Motor neuron (in vitro differentiated cells): ENCODE measurements around the gene CATSPER3. TPM values are rescaled to one million over a fixed set of nuclear protein-coding genes. Genes with fewer than 3 reads are reported as not detected.
A peak's percentile ranks its signal among the peaks of the same experiment; 100 is the strongest.

Source experiments
- ATAC-seq, 8 experiments: fragments of 200-7000 bp; cut with Tn5 transposase; replicated peaks in 6 of 8; 2 replicates each; pipeline ENCODE4 v1.8.0; 2021; ENCODE audit warnings: mild to moderate bottlenecking in 8 of 8, moderate library complexity in 8 of 8
- H3K27ac ChIP-seq, 2 donors: fragments of 250-450 bp; sonication (Bioruptor Pico); 2 replicates each; pipeline ENCODE4 v1.9.0; 2021; ENCODE audit warnings: antibody characterized with exemption in 2 of 2, mild to moderate bottlenecking in 2 of 2, moderate library complexity in 1 of 2
- H3K4me1 ChIP-seq, 2 donors: fragments of 250-450 bp; sonication (Bioruptor Pico); replicated peaks in 1 of 2; 2 replicates each; pipeline ENCODE4 v1.6.1; 2021; ENCODE audit warnings: antibody characterized with exemption in 2 of 2, mild to moderate bottlenecking in 2 of 2, moderate library complexity in 1 of 2
- H3K4me3 ChIP-seq, 5 donors: fragments of 250-450 bp; sonication (Bioruptor Pico); 2 replicates each; pipeline ENCODE4 v1.9.0; 2021; ENCODE audit warnings: antibody characterized with exemption in 5 of 5, mild to moderate bottlenecking in 5 of 5, moderate library complexity in 4 of 5
- WGBS, 10 experiments: fragments of 450-650 bp; shearing (Covaris generic); methylation state at CpG; one replicate each; pipeline ENCODE4 v1.0.0; 2022; 5-methylcytosine and 5-hydroxymethylcytosine counted together
- in situ Hi-C, 9 experiments: fragments of 400-800 bp; cut with MboI; loops; one replicate each; pipeline ENCODE4 v1.15.0; 2021; ENCODE audit warnings: low sequenced_read_pairs in 9 of 9, low pct_unique_long_range_greater_than_20kb in 2 of 9; ENCODE audit not compliant: unreplicated experiment in 9 of 9
- total RNA-seq, 8 experiments: library from RNA; unstranded; fragments of 300-600 nt; gene quantifications; 2 replicates each; pipeline versions ENCODE4 v1.2.3 to v1.2.4, GENCODE V29; 2022

CATSPER3 gene
- total RNA-seq, 8 experiments from 2014 or later = 0.21 to 0.67 (median 0.32) TPM; not detected in 1

- H3K4me3 ChIP-seq = no peak overlapping the region
- 0 to 80% (median 3%) methylated on average over 1 to 26 of the region's 57 CpGs; no CpG with 5 or more reads in 5 of the 10 experiments for WGBS, 10 experiments
- no peak overlapping the region for H3K27ac ChIP-seq
- ATAC-seq = no peak
- in situ Hi-C loops = loop anchor here in 1 of 9 experiments (25.0 kb wide), 1 partner anchor 306 kb away; no protein-coding TSS in a partner anchor
- H3K4me1 ChIP-seq = peaks cover 4 to 12% of the 10 kb centered on the region in 2 donors
Measured at GRCh38 chr5:135030956-135031812, 63.5 kb downstream of the CATSPER3 start.

- ATAC-seq = no peak
- in situ Hi-C loops = loop anchor here in 1 of 9 experiments (25.0 kb wide), 1 partner anchor 305 kb away; no protein-coding TSS in a partner anchor
- Histone ChIP-seq H3K4me1 (peaks cover 4 to 12% of the 10 kb centered on the region in 2 donors), H3K27ac (no peak overlapping the region), H3K4me3 (no peak overlapping the region)
- 0 to 66% (median 8%) methylated on average over 8 to 15 of the region's 15 CpGs for WGBS, 10 experiments
Measured at GRCh38 chr5:135031813-135032694, 64.3 kb downstream of the CATSPER3 start.

DNA sequence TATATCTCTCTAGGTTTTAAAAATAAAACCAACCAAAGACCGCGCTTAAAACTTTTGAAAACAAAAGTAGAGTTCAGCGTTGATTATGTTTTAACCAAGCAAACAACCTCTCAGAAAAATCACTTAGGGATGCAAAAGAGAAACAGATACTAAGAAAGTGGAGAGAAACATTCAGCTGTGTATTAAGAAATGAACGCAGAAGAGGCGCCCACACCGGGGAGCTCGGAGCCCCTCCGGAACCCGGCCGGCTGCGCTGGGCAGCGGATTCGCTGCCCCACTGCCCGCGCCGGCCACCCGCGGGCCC lies 64.9 kb downstream of the CATSPER3 start:
- in situ Hi-C loops = loop anchor here in 1 of 9 experiments (25.0 kb wide), 1 partner anchor 305 kb away; no protein-coding TSS in a partner anchor
- H3K27ac ChIP-seq = no peak overlapping the region
- H3K4me1 ChIP-seq = peaks cover 4 to 12% of the 10 kb centered on the region in 2 donors
- ATAC-seq = no peak
- H3K4me3 ChIP-seq = peak overlapping the region in 1 of 5 donors; percentile 45
- WGBS, 10 experiments = 0 to 41% (median 6%) methylated on average over 1 to 12 of the region's 18 CpGs

DNA sequence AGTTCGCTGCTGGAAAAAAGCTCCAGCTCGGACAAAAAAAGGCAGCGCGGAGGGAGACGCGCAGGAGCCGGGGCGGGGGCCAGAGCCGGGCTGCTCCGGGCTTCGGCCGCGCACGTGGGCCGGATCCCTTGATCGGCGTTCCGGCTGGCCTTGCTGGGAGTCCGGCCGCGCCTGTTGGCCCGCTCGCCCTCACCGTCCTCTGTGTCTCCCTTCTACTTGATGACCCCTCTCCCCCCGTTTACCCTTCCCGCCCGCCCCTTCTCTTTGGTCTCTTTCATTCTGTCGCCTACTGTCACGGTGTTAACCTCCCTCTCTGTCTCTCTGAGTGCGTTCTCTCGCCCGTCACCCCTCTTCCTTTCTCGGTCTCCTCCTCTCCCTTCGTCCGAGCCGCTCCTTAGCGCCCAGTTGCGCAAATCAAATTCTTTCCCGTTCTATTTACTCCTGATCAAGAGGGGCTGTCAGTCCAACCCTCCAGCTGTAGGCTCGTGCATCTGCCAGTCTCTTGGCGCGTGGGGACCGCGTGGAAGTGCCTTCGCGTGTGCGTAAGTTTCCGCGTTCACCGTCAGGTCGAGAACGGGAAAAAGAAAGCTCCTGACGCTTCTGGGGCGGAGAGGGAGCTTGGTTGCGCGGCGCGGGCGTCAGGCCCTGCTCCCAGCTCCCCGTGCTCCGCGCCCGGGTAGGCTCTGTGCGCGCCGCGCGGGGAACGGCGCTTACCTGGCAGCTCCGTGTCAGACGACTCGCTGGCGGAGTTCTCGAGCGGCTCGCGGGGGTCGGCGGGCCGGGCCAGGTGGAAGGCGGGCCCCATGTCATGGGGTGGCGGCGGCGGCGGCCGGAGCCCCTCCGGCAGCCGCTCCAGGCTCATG lies 65.5 kb downstream of the CATSPER3 start:
- peak overlapping the region; percentile 23 to 45 (median 40) for H3K4me3 ChIP-seq
- no peak overlapping the region for H3K27ac ChIP-seq
- WGBS, 10 experiments = 0 to 5% (median 0%) methylated on average over 1 to 17 of the region's 89 CpGs; no CpG with 5 or more reads in 5 of the 10 experiments
- peaks cover 4 to 12% of the 10 kb centered on the region in 2 donors for H3K4me1 ChIP-seq
- in situ Hi-C loops = loop anchor here in 1 of 9 experiments (25.0 kb wide), 1 partner anchor 304 kb away; no protein-coding TSS in a partner anchor
- ATAC-seq = peak in 4 of 8 experiments; percentile 3 to 59 (median 51)

- Histone ChIP-seq H3K4me3 (peak within 1 kb of the TSS; percentile 23 to 45 (median 40)), H3K4me1 (peaks cover 4 to 12% of the 10 kb centered on the region in 2 donors), H3K27ac (peak within 1 kb of the TSS in 1 of 2 donors; percentile 26)
- peak in 3 of 8 experiments; percentile 63 to 77 (median 75) for ATAC-seq
- in situ Hi-C loops = loop anchor here in 1 of 9 experiments (25.0 kb wide), 1 partner anchor 303 kb away; no protein-coding TSS in a partner anchor
- WGBS, 10 experiments = 0% methylated on average over 15 of the region's 49 CpGs; no CpG with 5 or more reads in 9 of the 10 experiments
Measured at GRCh38 chr5:135033901-135034235, 66.2 kb downstream of the CATSPER3 start, which contains the start of gene PITX1. Gene PITX1 (minus strand): TSS chr5:135034228. CDS start chr5:135033881, 347 bp downstream.

GRCh38 chr5:135034236-135034962 lies 66.7 kb downstream of the CATSPER3 start:
- Histone ChIP-seq H3K27ac (peak overlapping the region in 1 of 2 donors; percentile 26), H3K4me1 (peaks cover 4 to 12% of the 10 kb centered on the region in 2 donors), H3K4me3 (peak overlapping the region; percentile 23 to 45 (median 40))
- WGBS, 10 experiments = 0 to 66% (median 31%) methylated on average over 5 to 22 of the region's 65 CpGs; no CpG with 5 or more reads in 6 of the 10 experiments
- peak; percentile 40 to 91 (median 87) for ATAC-seq
- in situ Hi-C loops = loop anchor here in 1 of 9 experiments (25.0 kb wide), 1 partner anchor 303 kb away; no protein-coding TSS in a partner anchor

GRCh38 chr5:135034963-135035677 lies 67.4 kb downstream of the CATSPER3 start:
- WGBS, 10 experiments = 13 to 100% (median 51%) methylated on average over 1 to 4 of the region's 14 CpGs; no CpG with 5 or more reads in 2 of the 10 experiments
- no peak for ATAC-seq
- Histone ChIP-seq H3K4me1 (peaks cover 4 to 12% of the 10 kb centered on the region in 2 donors), H3K27ac (no peak overlapping the region), H3K4me3 (peak overlapping the region in 2 of 5 donors; percentile 42 to 45)
- in situ Hi-C loops = loop anchor here in 1 of 9 experiments (25.0 kb wide), 1 partner anchor 302 kb away; no protein-coding TSS in a partner anchor

- 60% methylated on average over 1 of the region's 6 CpGs; no CpG with 5 or more reads in 9 of the 10 experiments for WGBS, 10 experiments
- Histone ChIP-seq H3K4me1 (peaks cover 4 to 12% of the 10 kb centered on the region in 2 donors), H3K4me3 (no peak overlapping the region), H3K27ac (no peak overlapping the region)
- in situ Hi-C loops = loop anchor here in 1 of 9 experiments (25.0 kb wide), 1 partner anchor 302 kb away; no protein-coding TSS in a partner anchor
- ATAC-seq = no peak
Measured at GRCh38 chr5:135035678-135036030, 67.9 kb downstream of the CATSPER3 start.

GRCh38 chr5:135036405-135036804 lies 68.7 kb downstream of the CATSPER3 start:
- in situ Hi-C loops = loop anchor here in 1 of 9 experiments (25.0 kb wide), 1 partner anchor 301 kb away; no protein-coding TSS in a partner anchor
- peaks cover 4 to 12% of the 10 kb centered on the region in 2 donors for H3K4me1 ChIP-seq
- ATAC-seq = no peak
- no peak overlapping the region for H3K27ac ChIP-seq
- 6 to 60% (median 13%) methylated on average over 1 to 3 of the region's 4 CpGs; no CpG with 5 or more reads in 6 of the 10 experiments for WGBS, 10 experiments
- H3K4me3 ChIP-seq = no peak overlapping the region

- no peak for ATAC-seq
- H3K4me3 ChIP-seq = no peak overlapping the region
- peaks cover 4 to 10% of the 10 kb centered on the region in 2 donors for H3K4me1 ChIP-seq
- in situ Hi-C loops = loop anchor here in 1 of 9 experiments (25.0 kb wide), 1 partner anchor 300 kb away; no protein-coding TSS in a partner anchor
- no peak overlapping the region for H3K27ac ChIP-seq
- WGBS, 10 experiments = 0 to 100% (median 7%) methylated on average over 1 to 3 of the region's 11 CpGs; no CpG with 5 or more reads in 5 of the 10 experiments
Measured at GRCh38 chr5:135037519-135038204, 70.0 kb downstream of the CATSPER3 start.
